WERI-Rb-1 (cell line): Measurements from ENCODE around the gene INPP5B.

Source experiments
- DNase-seq: peaks from one replicate; pipeline ENCODE4 v3.0.0-alpha.2; 2020
- H3K27ac ChIP-seq: fragments of 250-450 bp; sonication (Bioruptor Pico); 2 replicates; pipeline ENCODE4 v1.5.1; 2020; ENCODE audit warnings: mild to moderate bottlenecking, moderate library complexity
- H3K27me3 ChIP-seq: fragments of 250-450 bp; sonication (Bioruptor Pico); 2 replicates; pipeline ENCODE4 v1.5.1; 2021; ENCODE audit warnings: mild to moderate bottlenecking, low read depth, moderate library complexity; ENCODE audit not compliant: insufficient read depth, severe bottlenecking
- H3K36me3 ChIP-seq: fragments of 250-450 bp; sonication (Bioruptor Pico); 2 replicates; pipeline ENCODE4 v1.5.1; 2020; ENCODE audit warnings: mild to moderate bottlenecking, moderate library complexity
- H3K4me3 ChIP-seq: 2 replicates; pipeline ENCODE4 v1.5.1; 2011; ENCODE audit warnings: low read depth, mild to moderate bottlenecking, control low read depth, low read length
- H3K9me3 ChIP-seq: fragments of 250-450 bp; sonication (Bioruptor Pico); 2 replicates; pipeline ENCODE4 v1.5.1; 2021; ENCODE audit warnings: mild to moderate bottlenecking, moderate library complexity; ENCODE audit not compliant: severe bottlenecking
- TF ChIP-seq, protein P1 (sequence below): IDR thresholded peaks from 2 replicates; pipeline ENCODE4 v1.5.1; 2011; ENCODE audit warnings: low read depth, mild to moderate bottlenecking, control low read depth, inconsistent platforms, low read length

Gene INPP5B

DNA sequence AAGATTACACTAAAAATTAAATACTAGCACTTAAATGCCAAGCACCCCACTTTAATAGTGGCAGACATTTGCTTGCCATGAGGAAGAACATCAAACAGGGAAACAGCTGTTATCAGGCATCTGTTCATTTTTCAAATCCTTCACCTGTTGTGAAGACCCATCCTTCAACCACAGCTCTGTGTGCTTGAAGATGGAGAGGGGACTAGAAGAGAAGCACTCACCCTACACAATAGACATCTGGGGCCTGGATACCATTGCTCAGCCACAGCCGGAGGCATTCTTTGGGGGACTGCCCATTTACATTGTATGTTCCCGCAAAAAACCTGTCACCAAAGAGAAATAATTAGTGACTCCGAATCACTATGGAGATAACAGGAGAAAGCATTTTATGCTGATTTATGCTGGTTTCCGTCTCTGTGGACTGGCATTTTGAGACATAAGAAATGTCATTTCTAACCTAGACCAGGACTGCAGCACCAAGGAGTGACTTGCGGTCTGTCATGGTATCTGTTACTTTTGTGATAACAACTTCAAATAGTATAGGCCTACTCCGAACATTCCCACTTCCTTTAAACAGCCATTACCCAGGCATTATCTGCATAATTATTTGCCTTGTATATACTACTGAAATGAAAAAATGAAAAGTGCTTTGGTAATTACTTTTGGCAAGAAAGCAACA is 58.7 kb downstream of the INPP5B start:
- Histone ChIP-seq H3K9me3 (no peaks in the 10 kb centered on the region), H3K36me3 (peaks cover 40% of the 10 kb centered on the region), H3K4me3 (no peak overlapping the region), H3K27me3 (no peaks in the 10 kb centered on the region), H3K27ac (no peak overlapping the region)
- TF ChIP-seq, protein P1, sequence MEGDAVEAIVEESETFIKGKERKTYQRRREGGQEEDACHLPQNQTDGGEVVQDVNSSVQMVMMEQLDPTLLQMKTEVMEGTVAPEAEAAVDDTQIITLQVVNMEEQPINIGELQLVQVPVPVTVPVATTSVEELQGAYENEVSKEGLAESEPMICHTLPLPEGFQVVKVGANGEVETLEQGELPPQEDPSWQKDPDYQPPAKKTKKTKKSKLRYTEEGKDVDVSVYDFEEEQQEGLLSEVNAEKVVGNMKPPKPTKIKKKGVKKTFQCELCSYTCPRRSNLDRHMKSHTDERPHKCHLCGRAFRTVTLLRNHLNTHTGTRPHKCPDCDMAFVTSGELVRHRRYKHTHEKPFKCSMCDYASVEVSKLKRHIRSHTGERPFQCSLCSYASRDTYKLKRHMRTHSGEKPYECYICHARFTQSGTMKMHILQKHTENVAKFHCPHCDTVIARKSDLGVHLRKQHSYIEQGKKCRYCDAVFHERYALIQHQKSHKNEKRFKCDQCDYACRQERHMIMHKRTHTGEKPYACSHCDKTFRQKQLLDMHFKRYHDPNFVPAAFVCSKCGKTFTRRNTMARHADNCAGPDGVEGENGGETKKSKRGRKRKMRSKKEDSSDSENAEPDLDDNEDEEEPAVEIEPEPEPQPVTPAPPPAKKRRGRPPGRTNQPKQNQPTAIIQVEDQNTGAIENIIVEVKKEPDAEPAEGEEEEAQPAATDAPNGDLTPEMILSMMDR, result no peak
- no peak for DNase-seq

DNA sequence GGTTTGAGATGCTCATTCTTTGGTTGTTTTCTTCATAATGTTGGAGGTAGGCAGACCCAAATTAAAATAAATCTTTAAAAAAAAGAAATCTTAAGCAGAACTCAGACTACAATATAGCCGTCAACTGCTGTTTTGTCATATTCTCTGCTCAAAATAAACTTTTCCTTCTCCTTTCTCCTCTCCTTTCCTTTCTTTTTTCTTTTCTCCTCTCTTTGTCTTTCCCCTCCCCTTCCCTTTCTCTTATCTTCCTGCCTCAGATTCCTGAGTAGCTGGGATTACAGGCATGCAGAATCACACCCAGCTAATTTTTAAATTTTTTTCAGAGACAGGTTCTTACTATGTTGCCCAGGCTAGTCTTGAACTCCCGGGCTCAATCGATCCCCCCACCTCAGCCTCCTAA is 62.7 kb downstream of the INPP5B start:
- H3K4me3 ChIP-seq, result no peak overlapping the region
- no peaks in the 10 kb centered on the region for H3K27me3 ChIP-seq
- peaks cover 53% of the 10 kb centered on the region for H3K36me3 ChIP-seq
- no peaks in the 10 kb centered on the region for H3K9me3 ChIP-seq
- DNase-seq, result no peak
- H3K27ac ChIP-seq, result no peak overlapping the region
- TF ChIP-seq, protein P1, result no peak

DNA sequence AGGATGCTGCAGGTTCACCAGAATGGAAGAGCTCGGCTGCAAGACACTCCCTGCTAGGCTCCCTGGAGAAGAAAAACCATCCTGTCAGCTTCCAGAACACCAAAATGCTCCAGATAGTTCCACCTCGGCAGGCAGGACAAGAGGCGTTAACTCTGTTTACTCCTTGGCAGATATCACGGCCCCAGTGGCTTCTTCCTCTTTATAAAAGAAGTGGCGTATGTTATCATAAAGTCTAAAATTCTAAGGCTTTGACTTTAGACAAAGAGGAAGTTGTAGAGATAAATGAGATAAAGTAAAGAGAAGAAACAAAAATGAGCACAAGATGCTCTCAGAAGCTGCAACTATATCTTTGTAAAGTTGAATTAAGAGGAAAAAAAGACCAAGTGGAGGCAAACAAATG is 63.2 kb downstream of the INPP5B start:
- no peak for DNase-seq
- no peak overlapping the region for H3K4me3 ChIP-seq
- peaks cover 51% of the 10 kb centered on the region for H3K36me3 ChIP-seq
- H3K27me3 ChIP-seq, result no peaks in the 10 kb centered on the region
- TF ChIP-seq, protein P1, result no peak
- no peaks in the 10 kb centered on the region for H3K9me3 ChIP-seq
- H3K27ac ChIP-seq, result no peak overlapping the region

DNA sequence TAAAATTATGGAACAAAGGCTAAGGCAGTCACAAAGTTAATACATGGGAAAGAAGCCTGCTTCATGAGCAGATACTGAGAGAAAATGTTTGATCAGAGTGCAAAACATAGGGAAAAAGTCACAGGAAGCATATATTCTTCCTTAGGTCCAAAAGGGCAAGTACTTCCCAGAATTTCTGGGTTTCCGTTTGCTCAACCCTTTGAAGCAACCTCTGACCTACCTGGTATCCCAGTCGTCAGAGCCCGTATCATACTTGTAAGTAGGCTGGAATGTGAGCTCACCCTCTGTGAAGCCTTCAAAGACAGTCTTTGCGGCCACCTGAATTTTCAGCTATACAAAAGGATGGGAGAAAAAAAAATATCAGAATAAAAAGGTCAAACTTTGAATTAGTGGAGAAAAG is 67.0 kb downstream of the INPP5B start:
- Histone ChIP-seq H3K27ac (no peak overlapping the region), H3K36me3 (peaks cover 46% of the 10 kb centered on the region), H3K4me3 (no peak overlapping the region), H3K9me3 (no peaks in the 10 kb centered on the region), H3K27me3 (no peaks in the 10 kb centered on the region)
- no peak for DNase-seq
- TF ChIP-seq, protein P1, result no peak

DNA sequence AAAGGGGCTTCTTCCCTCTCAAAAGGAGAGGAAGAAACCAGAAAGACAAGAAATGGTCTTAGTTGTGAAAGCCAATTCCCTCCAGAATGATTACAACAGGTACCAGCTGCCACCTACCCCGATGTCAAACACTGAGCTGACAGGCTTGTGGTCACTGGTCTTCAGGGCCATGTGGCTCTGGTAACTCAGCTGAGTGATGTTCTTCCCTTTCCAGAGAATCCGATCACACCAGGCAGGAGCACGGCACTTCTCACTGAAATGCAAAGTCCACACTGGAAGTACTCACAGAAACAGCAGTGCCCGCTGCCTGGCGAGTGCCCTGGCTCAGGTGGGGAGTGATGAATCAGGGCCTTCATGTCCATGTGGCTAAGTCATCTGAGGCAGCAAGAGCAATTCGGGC is 68.8 kb downstream of the INPP5B start:
- no peaks in the 10 kb centered on the region for H3K9me3 ChIP-seq
- TF ChIP-seq, protein P1, result no peak
- peaks cover 61% of the 10 kb centered on the region for H3K36me3 ChIP-seq

DNA sequence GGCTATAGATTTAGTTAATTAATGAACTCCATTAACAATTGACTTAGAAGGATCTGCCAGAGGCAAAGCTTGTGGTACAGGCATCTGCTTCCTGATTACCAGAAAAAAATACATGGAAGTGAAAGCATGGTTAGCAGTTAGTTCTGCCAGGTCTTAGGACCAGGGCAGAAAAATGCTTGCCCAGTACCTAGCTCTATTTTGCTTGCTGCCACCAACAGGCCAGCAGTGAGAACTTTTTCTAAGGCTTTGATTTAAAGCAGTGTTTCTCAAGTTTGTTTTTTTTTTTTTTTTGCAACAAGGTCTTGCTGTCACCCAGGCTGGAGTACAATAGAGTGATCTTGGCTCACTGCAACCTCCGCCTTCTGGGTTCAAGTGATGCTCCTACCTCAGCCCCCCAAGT is 71.0 kb downstream of the INPP5B start:
- Histone ChIP-seq H3K36me3 (peaks cover 62% of the 10 kb centered on the region), H3K4me3 (no peak overlapping the region), H3K27me3 (no peaks in the 10 kb centered on the region), H3K27ac (no peak overlapping the region), H3K9me3 (no peaks in the 10 kb centered on the region)
- TF ChIP-seq, protein P1, result peak; percentile 34; the same call in 1 of the 2 replicates
- no peak for DNase-seq

More for the DNA sequence above, 68.8 kb downstream of the INPP5B start:
- no peak overlapping the region for H3K27ac ChIP-seq
- H3K27me3 ChIP-seq, result no peaks in the 10 kb centered on the region
- DNase-seq, result no peak
- H3K4me3 ChIP-seq, result no peak overlapping the region
